HepG2 (cell line): ENCODE measurements around the gene LEAP2. TPM values are rescaled to one million over a fixed set of nuclear protein-coding genes. Genes with fewer than 3 reads are reported as not detected.

Source experiments
- FOXC1 ChIP-seq: sonication (generic); formaldehyde crosslinking; IDR thresholded peaks from 2 replicates; pipeline ENCODE4 v1.8.0; 2022; ENCODE audit warnings: mild to moderate bottlenecking, missing genetic modification reagents, borderline replicate concordance
- GABPA ChIP-seq, 2 experiments: IDR thresholded peaks; 2 replicates each; pipeline ENCODE4 v1.6.1; 2011 to 2016; ENCODE audit warnings: low read depth in 2 of 2, low read length in 1 of 2, missing biosample characterization in 1 of 2, missing genetic modification characterization in 1 of 2
- GLI4 ChIP-seq: sonication (generic); formaldehyde crosslinking; IDR thresholded peaks from 2 replicates; pipeline ENCODE4 v1.5.1; 2020; ENCODE audit warnings: missing genetic modification reagents, mild to moderate bottlenecking, moderate library complexity, borderline replicate concordance
- HHEX ChIP-seq: IDR thresholded peaks from 2 replicates; pipeline ENCODE4 v1.6.1; 2016; ENCODE audit warnings: control low read depth
- KAT8 ChIP-seq: IDR thresholded peaks from 2 replicates; pipeline ENCODE4 v1.6.1; 2016; ENCODE audit warnings: missing genetic modification reagents, missing compliant biosample characterization
- MATR3 ChIP-seq: sonication (generic); formaldehyde crosslinking; IDR thresholded peaks from 2 replicates; pipeline ENCODE4 v1.4.0; 2020; ENCODE audit warnings: missing genetic modification reagents
- MNT ChIP-seq: fragments of 450-650 bp; IDR thresholded peaks from 2 replicates; pipeline ENCODE4 v1.6.1; 2016
- MTF2 ChIP-seq: sonication (generic); formaldehyde crosslinking; IDR thresholded peaks from 2 replicates; pipeline ENCODE4 v1.5.0; 2020; ENCODE audit warnings: missing genetic modification reagents, borderline replicate concordance
- MYPOP ChIP-seq: sonication (generic); formaldehyde crosslinking; IDR thresholded peaks from 2 replicates; pipeline ENCODE4 v1.8.1; 2023; ENCODE audit warnings: mild to moderate bottlenecking, moderate library complexity, missing genetic modification reagents
- PAWR ChIP-seq: sonication (generic); formaldehyde crosslinking; IDR thresholded peaks from 2 replicates; pipeline ENCODE4 v1.4.0; 2020; ENCODE audit warnings: missing genetic modification reagents, mild to moderate bottlenecking, borderline replicate concordance
- TRIM24 ChIP-seq: sonication (generic); formaldehyde crosslinking; IDR thresholded peaks from 2 replicates; pipeline ENCODE4 v1.8.0; 2022; ENCODE audit warnings: mild to moderate bottlenecking, missing genetic modification reagents
- ZBTB21 ChIP-seq: sonication (generic); formaldehyde crosslinking; IDR thresholded peaks from 2 replicates; pipeline ENCODE4 v1.4.0; 2020; ENCODE audit warnings: missing genetic modification reagents
- ZBTB40 ChIP-seq, 2 experiments: fragments of 450-650 bp in 1 of 2; sonication (generic) in 1 of 2; formaldehyde crosslinking in 1 of 2; IDR thresholded peaks; 2 replicates each; pipeline versions ENCODE4 v1.6.1 to v1.8.0; 2016 to 2022; ENCODE audit warnings: antibody characterized with exemption in 1 of 2, mild to moderate bottlenecking in 1 of 2, missing genetic modification reagents in 1 of 2
- ZNF274 ChIP-seq: sonication (generic); formaldehyde crosslinking; IDR thresholded peaks from 2 replicates; pipeline ENCODE4 v1.5.1; 2020; ENCODE audit warnings: mild to moderate bottlenecking, missing genetic modification reagents
- ZNF350 ChIP-seq: sonication (generic); formaldehyde crosslinking; IDR thresholded peaks from 2 replicates; pipeline ENCODE4 v1.4.0; 2020; ENCODE audit warnings: mild to moderate bottlenecking, low read depth, missing genetic modification reagents, borderline replicate concordance
- ZNF430 ChIP-seq: sonication (generic); formaldehyde crosslinking; IDR thresholded peaks from 2 replicates; pipeline ENCODE4 v1.9.0; 2021; ENCODE audit warnings: mild to moderate bottlenecking, missing genetic modification reagents
- ZNF766 ChIP-seq: sonication (generic); formaldehyde crosslinking; IDR thresholded peaks from 2 replicates; pipeline ENCODE4 v1.5.0; 2020; ENCODE audit warnings: missing genetic modification reagents, borderline replicate concordance
- polyA plus RNA-seq, 8 experiments: library from polyadenylated mRNA; depleted of rRNA in 3 of 8; stranded (reverse) in 7 of 8; unstranded in 1 of 8; fragments of >200 nt; fragmentation: Illumina TruSeq in 4 of 8; extraction: Trizol in 4 of 8; gene quantifications; 2 replicates each; pipeline versions ENCODE4 v1.2.1 to v1.2.3, GENCODE V29; 2011 to 2016; ENCODE audit warnings: low read depth in 4 of 8, missing spikeins in 1 of 8, mixed read lengths in 1 of 8; ENCODE audit not compliant: insufficient read depth in 1 of 8
- total RNA-seq, 5 experiments: library from RNA; depleted of rRNA; stranded (reverse); fragments of >200 nt; fragmentation: Illumina TruSeq; extraction: Trizol; gene quantifications; 2 replicates each; pipeline ENCODE4 v1.2.3, GENCODE V29; 2016; ENCODE audit warnings: low read depth in 1 of 5

Gene LEAP2
- total and polyA plus RNA-seq, 2 of the 13 experiments (the other 11 are each of a cell fraction or from before 2014, with no cell fraction given): 23.9 to 51.9 TPM

GRCh38 chr5:132839426-132840301, 33.8 kb upstream of the LEAP2 start (continued):
- TF ChIP-seq MYPOP (CRISPR knock-in tag) (0 out of 2 replicates have a peak, but pooled peaks have one; percentile 45), ZBTB21 (CRISPR knock-in tag) (no peak), MTF2 (CRISPR knock-in tag) (no peak), PAWR (no peak), HHEX (CRISPR knock-in tag) (no peak), ZNF274 (CRISPR knock-in tag) (no peak), KAT8 (CRISPR knock-in tag) (peak; percentile 79), MNT (no peak), FOXC1 (no peak), ZNF350 (peak; percentile 45; the same call in 1 of the 2 replicates), ZNF766 (CRISPR knock-in tag) (no peak), MATR3 (no peak), ZNF430 (CRISPR knock-in tag) (peak; percentile 79), TRIM24 (CRISPR knock-in tag) (0 out of 2 replicates have a peak, but pooled peaks have one; percentile 57), GABPA (IDR thresholded peaks at IDR 0.05; ENCODE audit: low read depth, low read length) (no peak), GABPA (CRISPR knock-in tag; IDR thresholded peaks at IDR 0.05; ENCODE audit: low read depth) (no peak; the same call in 1 of the 2 replicates), ZBTB40 (IDR thresholded peaks at IDR 0.05) (no peak), ZBTB40 (CRISPR knock-in tag; IDR thresholded peaks at IDR 0.05) (no peak), GLI4 (no peak)
